ENCODE measurements around the gene ZNF143. TPM values are rescaled to one million over a fixed set of nuclear protein-coding genes. Genes with fewer than 3 reads are reported as not detected.

ZNF143 gene
- total and polyA plus RNA-seq, 2 of the 13 experiments (the other 11 are each of a cell fraction or from before 2014, with no cell fraction given), result 22.4 to 35.6 TPM

DNA sequence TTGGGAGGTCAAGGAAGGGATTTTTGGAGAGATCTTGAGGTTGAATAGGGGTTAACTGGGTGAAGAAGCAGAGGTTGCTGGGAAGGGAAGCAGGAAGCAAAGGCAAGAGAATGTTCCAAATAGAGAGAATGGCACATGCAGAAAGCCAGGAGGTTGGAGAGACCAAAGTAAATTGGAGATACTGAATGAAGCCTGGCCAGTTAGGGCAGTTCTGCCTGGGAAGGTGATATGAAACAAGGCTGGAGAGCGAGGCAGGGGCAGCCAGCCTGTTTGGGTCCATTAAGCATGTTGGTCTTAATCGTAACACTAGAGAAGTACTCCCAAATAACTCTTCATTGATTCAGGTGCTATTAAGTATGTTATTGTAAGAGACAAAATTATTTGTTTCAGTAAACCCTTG is 48.2 kb downstream of the ZNF143 start (continued):
- TF ChIP-seq, protein P1, sequence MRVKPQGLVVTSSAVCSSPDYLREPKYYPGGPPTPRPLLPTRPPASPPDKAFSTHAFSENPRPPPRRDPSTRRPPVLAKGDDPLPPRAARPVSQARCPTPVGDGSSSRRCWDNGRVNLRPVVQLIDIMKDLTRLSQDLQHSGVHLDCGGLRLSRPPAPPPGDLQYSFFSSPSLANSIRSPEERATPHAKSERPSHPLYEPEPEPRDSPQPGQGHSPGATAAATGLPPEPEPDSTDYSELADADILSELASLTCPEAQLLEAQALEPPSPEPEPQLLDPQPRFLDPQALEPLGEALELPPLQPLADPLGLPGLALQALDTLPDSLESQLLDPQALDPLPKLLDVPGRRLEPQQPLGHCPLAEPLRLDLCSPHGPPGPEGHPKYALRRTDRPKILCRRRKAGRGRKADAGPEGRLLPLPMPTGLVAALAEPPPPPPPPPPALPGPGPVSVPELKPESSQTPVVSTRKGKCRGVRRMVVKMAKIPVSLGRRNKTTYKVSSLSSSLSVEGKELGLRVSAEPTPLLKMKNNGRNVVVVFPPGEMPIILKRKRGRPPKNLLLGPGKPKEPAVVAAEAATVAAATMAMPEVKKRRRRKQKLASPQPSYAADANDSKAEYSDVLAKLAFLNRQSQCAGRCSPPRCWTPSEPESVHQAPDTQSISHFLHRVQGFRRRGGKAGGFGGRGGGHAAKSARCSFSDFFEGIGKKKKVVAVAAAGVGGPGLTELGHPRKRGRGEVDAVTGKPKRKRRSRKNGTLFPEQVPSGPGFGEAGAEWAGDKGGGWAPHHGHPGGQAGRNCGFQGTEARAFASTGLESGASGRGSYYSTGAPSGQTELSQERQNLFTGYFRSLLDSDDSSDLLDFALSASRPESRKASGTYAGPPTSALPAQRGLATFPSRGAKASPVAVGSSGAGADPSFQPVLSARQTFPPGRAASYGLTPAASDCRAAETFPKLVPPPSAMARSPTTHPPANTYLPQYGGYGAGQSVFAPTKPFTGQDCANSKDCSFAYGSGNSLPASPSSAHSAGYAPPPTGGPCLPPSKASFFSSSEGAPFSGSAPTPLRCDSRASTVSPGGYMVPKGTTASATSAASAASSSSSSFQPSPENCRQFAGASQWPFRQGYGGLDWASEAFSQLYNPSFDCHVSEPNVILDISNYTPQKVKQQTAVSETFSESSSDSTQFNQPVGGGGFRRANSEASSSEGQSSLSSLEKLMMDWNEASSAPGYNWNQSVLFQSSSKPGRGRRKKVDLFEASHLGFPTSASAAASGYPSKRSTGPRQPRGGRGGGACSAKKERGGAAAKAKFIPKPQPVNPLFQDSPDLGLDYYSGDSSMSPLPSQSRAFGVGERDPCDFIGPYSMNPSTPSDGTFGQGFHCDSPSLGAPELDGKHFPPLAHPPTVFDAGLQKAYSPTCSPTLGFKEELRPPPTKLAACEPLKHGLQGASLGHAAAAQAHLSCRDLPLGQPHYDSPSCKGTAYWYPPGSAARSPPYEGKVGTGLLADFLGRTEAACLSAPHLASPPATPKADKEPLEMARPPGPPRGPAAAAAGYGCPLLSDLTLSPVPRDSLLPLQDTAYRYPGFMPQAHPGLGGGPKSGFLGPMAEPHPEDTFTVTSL (CRISPR knock-in tag; IDR thresholded peaks at IDR 0.05; ENCODE audit: borderline replicate concordance), result no peak

DNA sequence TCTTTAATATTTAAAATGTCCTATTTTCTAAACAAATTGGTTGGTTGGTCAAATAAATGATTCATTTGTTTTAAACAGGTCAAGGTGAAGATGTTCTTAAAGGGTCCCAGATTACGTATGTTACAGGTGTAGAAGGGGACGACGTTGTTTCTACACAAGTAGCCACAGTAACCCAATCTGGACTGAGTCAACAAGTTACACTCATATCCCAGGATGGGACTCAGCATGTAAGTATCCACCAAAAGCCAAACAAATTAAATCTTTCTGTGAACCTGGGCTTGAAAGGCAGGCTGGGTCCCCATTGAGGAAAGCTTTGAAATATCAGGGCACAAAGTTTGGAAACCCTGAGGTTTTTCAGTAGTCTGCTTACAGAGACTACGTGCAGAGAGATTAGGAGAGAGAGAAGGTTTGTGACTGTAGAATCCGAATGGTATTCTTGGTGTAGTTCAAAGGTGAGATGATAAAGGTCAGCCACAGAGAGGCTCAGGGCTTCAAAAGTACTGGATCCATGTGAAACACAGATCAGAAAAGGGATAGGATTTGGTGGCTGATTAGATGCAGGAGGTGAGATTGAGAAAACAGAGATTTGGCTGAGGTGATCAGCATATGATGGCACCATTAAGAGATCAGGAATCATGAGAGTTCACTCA is 51.7 kb downstream of the ZNF143 start:
- H3K4me1 ChIP-seq (ENCODE audit: insufficient read depth, low read length), result peaks cover 64% of the 10 kb centered on the region
- ChIA-PET POLR2A (no interaction called here), CTCF (ENCODE audit: low intra/inter-chr PET ratio, low total read pairs) (no interaction called here)
- in situ Hi-C loops (cut with HindIII; ENCODE audit: extremely low pct_ligation_motif_present, low pct_unique_long_range_greater_than_20kb) (no loop called here), intact Hi-C loops (cut with micrococcal nuclease; ENCODE audit: unreplicated experiment) (loop anchor here (10.0 kb wide), 1 partner anchor 338 kb away; no protein-coding TSS in a partner anchor)
- H3K4me2 ChIP-seq (ENCODE audit: low read depth, low read length), result peak overlapping the region; percentile 18
- no peak overlapping the region for H3K9ac ChIP-seq (ENCODE audit: insufficient read depth, low read depth, low read length)
- H3K36me3 ChIP-seq (replicated peaks in 1 of 2; ENCODE audit: control insufficient read depth in 1 of 2, insufficient read depth in 2 of 2, low read length in 2 of 2), result peaks cover 3 to 43% of the 10 kb centered on the region in 2 experiments; a peak in 4 of 5 replicates
- BruUV-seq (replicated peaks), result no TSS peak
- ATAC-seq, result peak; percentile 40
- no peaks in the 10 kb centered on the region for H4K20me1 ChIP-seq (ENCODE audit: insufficient read depth, low read length)
- H3K27me3 ChIP-seq (ENCODE audit: control insufficient read depth in 1 of 2, insufficient read depth in 2 of 2, low read length in 2 of 2), result no peaks in the 10 kb centered on the region
- H3K9me3 ChIP-seq (ENCODE audit: low read length), result no peaks in the 10 kb centered on the region
- no peak overlapping the region for H3K4me3 ChIP-seq (replicated peaks in 1 of 3; ENCODE audit: insufficient read depth in 1 of 3, low read depth in 2 of 3, low read length in 3 of 3)
- 49% methylated on average over 5 of the region's 5 CpGs for WGBS (ENCODE audit: low lambda C conversion rate)
- DNase-seq (ENCODE audit: low spot score), result peak; percentile 28
- peak; percentile 64 for FAIRE-seq
- H2AFZ ChIP-seq (ENCODE audit: low read length), result no peak overlapping the region
- H3K27ac ChIP-seq (ENCODE audit: extremely low read length, insufficient read depth, low read length), result peak overlapping the region; percentile 59
- no peaks in the 10 kb centered on the region for H3K79me2 ChIP-seq (ENCODE audit: insufficient read depth, low read length)
- TF ChIP-seq U2AF1 (optimal IDR thresholded peaks at IDR 0.05; ENCODE audit: low read depth, low read length), result no peak
- TF ChIP-seq, protein P2, sequence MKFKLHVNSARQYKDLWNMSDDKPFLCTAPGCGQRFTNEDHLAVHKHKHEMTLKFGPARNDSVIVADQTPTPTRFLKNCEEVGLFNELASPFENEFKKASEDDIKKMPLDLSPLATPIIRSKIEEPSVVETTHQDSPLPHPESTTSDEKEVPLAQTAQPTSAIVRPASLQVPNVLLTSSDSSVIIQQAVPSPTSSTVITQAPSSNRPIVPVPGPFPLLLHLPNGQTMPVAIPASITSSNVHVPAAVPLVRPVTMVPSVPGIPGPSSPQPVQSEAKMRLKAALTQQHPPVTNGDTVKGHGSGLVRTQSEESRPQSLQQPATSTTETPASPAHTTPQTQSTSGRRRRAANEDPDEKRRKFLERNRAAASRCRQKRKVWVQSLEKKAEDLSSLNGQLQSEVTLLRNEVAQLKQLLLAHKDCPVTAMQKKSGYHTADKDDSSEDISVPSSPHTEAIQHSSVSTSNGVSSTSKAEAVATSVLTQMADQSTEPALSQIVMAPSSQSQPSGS (CRISPR knock-in tag; IDR thresholded peaks at IDR 0.05), result 0 out of 2 replicates have a peak, but pooled peaks have one; percentile 33
- TF ChIP-seq ZMYM4 (CRISPR knock-in tag; IDR thresholded peaks at IDR 0.05), result 0 out of 2 replicates have a peak, but pooled peaks have one; percentile 21
- TF ChIP-seq RELA (CRISPR knock-in tag; IDR thresholded peaks at IDR 0.05), result no peak
- TF ChIP-seq HNF4A (CRISPR knock-in tag; IDR thresholded peaks at IDR 0.05), result peak; percentile 53
- 0 out of 2 replicates have a peak, but pooled peaks have one; percentile 7 for TF ChIP-seq FOXA3 (CRISPR knock-in tag; IDR thresholded peaks at IDR 0.05)
- TF ChIP-seq, protein P3, sequence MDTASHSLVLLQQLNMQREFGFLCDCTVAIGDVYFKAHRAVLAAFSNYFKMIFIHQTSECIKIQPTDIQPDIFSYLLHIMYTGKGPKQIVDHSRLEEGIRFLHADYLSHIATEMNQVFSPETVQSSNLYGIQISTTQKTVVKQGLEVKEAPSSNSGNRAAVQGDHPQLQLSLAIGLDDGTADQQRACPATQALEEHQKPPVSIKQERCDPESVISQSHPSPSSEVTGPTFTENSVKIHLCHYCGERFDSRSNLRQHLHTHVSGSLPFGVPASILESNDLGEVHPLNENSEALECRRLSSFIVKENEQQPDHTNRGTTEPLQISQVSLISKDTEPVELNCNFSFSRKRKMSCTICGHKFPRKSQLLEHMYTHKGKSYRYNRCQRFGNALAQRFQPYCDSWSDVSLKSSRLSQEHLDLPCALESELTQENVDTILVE (CRISPR knock-in tag; IDR thresholded peaks at IDR 0.05), result no peak
- no peak for TF ChIP-seq RBM39 (IDR thresholded peaks at IDR 0.05; ENCODE audit: low read depth, low read length, poor library complexity, severe bottlenecking)
- no peak for TF ChIP-seq ZNF34 (CRISPR knock-in tag; IDR thresholded peaks at IDR 0.05; ENCODE audit: borderline replicate concordance)
- TF ChIP-seq ZNF343 (CRISPR knock-in tag; IDR thresholded peaks at IDR 0.05), result no peak
- TF ChIP-seq DNMT1 (CRISPR knock-in tag; IDR thresholded peaks at IDR 0.05), result no peak
- TF ChIP-seq MZF1 (CRISPR knock-in tag; IDR thresholded peaks at IDR 0.05; ENCODE audit: borderline replicate concordance), result no peak
